PC-3 (cell line): ENCODE data around the gene CALB2.
"Not testable (repeated sequence)": the region's sequence is repeated elsewhere in the genome, so short reads cannot be mapped to it uniquely, and the experiment has no call there.

Experiments used
- EZH2 ChIP-seq: fragments of 300-600 bp; sonication (generic); IDR thresholded peaks from one replicate; pipeline ENCODE4 v1.6.1; 2017; ENCODE audit warnings: antibody characterized with exemption, mild to moderate bottlenecking, low read length; ENCODE audit not compliant: unreplicated experiment
- EZH2phosphoT487 ChIP-seq: fragments of 300-600 bp; sonication (generic); IDR thresholded peaks from 2 replicates; pipeline ENCODE4 v1.6.1; 2018; ENCODE audit warnings: mild to moderate bottlenecking, antibody characterized with exemption, low read length, borderline replicate concordance
- TF ChIP-seq, protein P1 (sequence below): fragments of 300-600 bp; sonication (generic); conservative IDR thresholded peaks from 2 replicates; pipeline ENCODE4 v1.5.1; 2017; ENCODE audit warnings: antibody characterized with exemption, low read depth, mild to moderate bottlenecking, low read length

DNA sequence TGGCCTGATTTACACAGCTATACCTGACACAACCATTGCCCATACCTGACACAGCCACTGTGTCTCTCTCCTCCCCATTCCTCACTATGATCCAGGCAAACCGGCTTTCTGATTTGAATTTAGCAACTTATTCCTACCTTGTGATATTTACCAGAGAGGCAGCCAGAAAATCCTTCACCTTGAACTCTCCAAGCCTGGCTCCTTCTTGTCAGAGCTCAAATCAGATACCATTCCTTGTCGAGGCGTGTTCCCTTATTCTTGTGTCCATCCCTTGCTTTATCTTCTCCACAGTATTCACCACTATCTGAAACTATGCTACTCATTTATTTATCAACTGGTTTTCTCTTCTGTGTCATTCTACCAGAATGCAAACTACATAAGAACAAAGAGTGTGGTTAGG, 44.9 kb upstream of the CALB2 start:
- TF ChIP-seq, protein P1, sequence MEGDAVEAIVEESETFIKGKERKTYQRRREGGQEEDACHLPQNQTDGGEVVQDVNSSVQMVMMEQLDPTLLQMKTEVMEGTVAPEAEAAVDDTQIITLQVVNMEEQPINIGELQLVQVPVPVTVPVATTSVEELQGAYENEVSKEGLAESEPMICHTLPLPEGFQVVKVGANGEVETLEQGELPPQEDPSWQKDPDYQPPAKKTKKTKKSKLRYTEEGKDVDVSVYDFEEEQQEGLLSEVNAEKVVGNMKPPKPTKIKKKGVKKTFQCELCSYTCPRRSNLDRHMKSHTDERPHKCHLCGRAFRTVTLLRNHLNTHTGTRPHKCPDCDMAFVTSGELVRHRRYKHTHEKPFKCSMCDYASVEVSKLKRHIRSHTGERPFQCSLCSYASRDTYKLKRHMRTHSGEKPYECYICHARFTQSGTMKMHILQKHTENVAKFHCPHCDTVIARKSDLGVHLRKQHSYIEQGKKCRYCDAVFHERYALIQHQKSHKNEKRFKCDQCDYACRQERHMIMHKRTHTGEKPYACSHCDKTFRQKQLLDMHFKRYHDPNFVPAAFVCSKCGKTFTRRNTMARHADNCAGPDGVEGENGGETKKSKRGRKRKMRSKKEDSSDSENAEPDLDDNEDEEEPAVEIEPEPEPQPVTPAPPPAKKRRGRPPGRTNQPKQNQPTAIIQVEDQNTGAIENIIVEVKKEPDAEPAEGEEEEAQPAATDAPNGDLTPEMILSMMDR, result not testable (repeated sequence)
- TF ChIP-seq EZH2, EZH2phosphoT487: not testable (repeated sequence)
